Uterus (tissue), 2 donors: ENCODE data around the gene CMBL.

Experiments
- POLR2A ChIP-seq, 2 donors: fragments of 450-650 bp; IDR thresholded peaks; one replicate each; pipeline ENCODE4 v1.6.1; 2016; ENCODE audit warnings: antibody characterized with exemption in 2 of 2, mild to moderate bottlenecking in 1 of 2, moderate library complexity in 1 of 2
- TF ChIP-seq, protein P1 (sequence below), 4 experiments: fragments of 200-600 bp in 2 of 4; fragments of 450-650 bp in 2 of 4; sonication (generic) in 2 of 4; IDR thresholded peaks; one replicate each; pipeline ENCODE4 v1.5.1; 2016 to 2019; ENCODE audit warnings: antibody characterized with exemption in 4 of 4, mild to moderate bottlenecking in 2 of 4, moderate library complexity in 1 of 4

DNA sequence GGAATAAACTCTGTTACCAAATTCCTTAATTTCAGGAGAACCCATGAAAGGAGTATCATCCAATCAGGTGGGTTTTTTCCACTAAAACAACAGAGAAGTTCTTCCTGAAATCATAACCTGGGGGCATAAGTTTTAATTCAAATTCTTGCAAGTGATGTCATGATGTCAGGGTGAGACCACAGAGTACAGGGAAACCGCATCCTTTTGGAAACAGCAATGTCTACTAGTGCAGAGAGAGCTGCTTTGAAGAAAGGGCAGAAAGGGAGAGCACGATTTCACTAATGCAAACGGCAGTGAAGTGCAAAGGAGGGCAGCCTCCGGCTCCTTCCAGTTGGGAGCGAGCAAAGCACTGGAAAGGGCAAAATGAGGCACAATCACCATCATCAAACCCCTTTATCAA lies 20.6 kb upstream of the CMBL start:
- TF ChIP-seq, protein P1, sequence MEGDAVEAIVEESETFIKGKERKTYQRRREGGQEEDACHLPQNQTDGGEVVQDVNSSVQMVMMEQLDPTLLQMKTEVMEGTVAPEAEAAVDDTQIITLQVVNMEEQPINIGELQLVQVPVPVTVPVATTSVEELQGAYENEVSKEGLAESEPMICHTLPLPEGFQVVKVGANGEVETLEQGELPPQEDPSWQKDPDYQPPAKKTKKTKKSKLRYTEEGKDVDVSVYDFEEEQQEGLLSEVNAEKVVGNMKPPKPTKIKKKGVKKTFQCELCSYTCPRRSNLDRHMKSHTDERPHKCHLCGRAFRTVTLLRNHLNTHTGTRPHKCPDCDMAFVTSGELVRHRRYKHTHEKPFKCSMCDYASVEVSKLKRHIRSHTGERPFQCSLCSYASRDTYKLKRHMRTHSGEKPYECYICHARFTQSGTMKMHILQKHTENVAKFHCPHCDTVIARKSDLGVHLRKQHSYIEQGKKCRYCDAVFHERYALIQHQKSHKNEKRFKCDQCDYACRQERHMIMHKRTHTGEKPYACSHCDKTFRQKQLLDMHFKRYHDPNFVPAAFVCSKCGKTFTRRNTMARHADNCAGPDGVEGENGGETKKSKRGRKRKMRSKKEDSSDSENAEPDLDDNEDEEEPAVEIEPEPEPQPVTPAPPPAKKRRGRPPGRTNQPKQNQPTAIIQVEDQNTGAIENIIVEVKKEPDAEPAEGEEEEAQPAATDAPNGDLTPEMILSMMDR (IDR thresholded peaks at IDR 0.05), result no peak
- TF ChIP-seq POLR2A (IDR thresholded peaks at IDR 0.05), result no peak
